ENCODE data around the gene BACE2. TPM values are rescaled to one million over a fixed set of nuclear protein-coding genes. Genes with fewer than 3 reads are reported as not detected.

The BACE2 gene
- total and polyA plus RNA-seq, 2 donors (not counting 3 experiments of a cell fraction or from before 2014, with no cell fraction given), result 113 to 184 TPM

DNA sequence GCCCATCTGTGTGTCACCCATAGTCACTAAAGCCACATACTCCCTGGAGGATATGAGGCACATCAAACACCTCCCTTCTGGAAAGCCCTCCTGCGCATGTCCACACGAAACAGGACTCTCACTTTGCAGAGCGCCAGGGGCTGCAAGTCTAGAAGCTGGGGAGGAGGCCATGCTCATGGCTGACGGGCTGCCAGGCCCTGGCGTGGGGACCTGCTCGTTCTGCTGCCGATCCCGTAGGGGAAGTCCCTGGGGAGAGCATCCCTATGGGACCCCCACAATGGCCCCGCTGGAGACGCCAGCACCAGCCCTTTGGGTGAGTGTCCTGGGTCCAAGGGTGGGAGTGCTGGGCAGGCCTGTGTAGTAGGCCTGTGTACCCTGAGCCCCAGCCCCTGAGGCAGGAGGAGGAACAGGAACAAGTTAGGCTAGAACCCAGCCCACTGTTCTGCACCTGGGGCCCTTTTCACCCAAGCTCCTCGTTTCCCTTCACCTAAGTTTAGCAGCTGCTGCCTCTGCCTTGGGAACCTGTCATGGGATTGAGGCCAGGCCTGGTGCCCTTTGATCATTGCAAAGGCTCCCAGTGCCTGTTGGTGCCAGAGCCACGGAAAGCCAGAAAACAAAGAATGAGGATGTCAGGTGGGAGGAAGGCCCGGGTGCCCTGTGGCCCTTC, 158.6 kb downstream of the BACE2 start:
- CTCF ChIA-PET, result no interaction called here
- Histone ChIP-seq H4K20me1 (replicated peaks; ENCODE audit: control insufficient read depth, extremely low read depth, insufficient read depth, low read length) (no peaks in the 10 kb centered on the region), H3K27me3 (ENCODE audit: control insufficient read depth in 2 of 2, insufficient read depth in 2 of 2, low read length in 2 of 2) (no peaks in the 10 kb centered on the region), H3K79me2 (ENCODE audit: control insufficient read depth, insufficient read depth, low read length) (no peaks in the 10 kb centered on the region), H3K36me3 (ENCODE audit: control insufficient read depth in 2 of 2, extremely low read depth in 1 of 2, insufficient read depth in 2 of 2, low read length in 2 of 2) (no peaks in the 10 kb centered on the region), H3K9me3 (replicated peaks; ENCODE audit: control insufficient read depth, insufficient read depth, low read length) (no peaks in the 10 kb centered on the region), H3K27ac (ENCODE audit: insufficient read depth, low read depth, low read length) (no peak overlapping the region), H3K9me1 (replicated peaks; ENCODE audit: control insufficient read depth, extremely low read depth, insufficient read depth, low read length) (no peaks in the 10 kb centered on the region), H3K9ac (replicated peaks; ENCODE audit: extremely low read depth, insufficient read depth, low read length) (no peak overlapping the region), H2AFZ (ENCODE audit: low read depth, low read length) (no peak overlapping the region), H3K4me1 (ENCODE audit: control insufficient read depth, extremely low read depth, insufficient read depth, low read length) (no peaks in the 10 kb centered on the region), H3K4me2 (ENCODE audit: insufficient read depth, low read length) (no peak overlapping the region), H3K4me3 (replicated peaks in 1 of 3; ENCODE audit: insufficient read depth in 1 of 3, low read depth in 1 of 3, low read length in 3 of 3) (no peak overlapping the region)
- DNase-seq (ENCODE audit: low read depth, low spot score), result no peak
- TF ChIP-seq EZH2 (IDR thresholded peaks at IDR 0.05; ENCODE audit: borderline replicate concordance, low read depth, low read length, severe bottlenecking), result no peak
- no peak for TF ChIP-seq POLR2AphosphoS5 (IDR thresholded peaks at IDR 0.05; ENCODE audit: insufficient read depth, low read depth, low read length)
- TF ChIP-seq MYC (IDR thresholded peaks at IDR 0.05; ENCODE audit: low read depth, low read length), result no peak
- TF ChIP-seq JUN (IDR thresholded peaks at IDR 0.05; ENCODE audit: borderline replicate concordance, insufficient read depth, insufficient read length, low read depth), result no peak
- no peak for TF ChIP-seq GATA2 (IDR thresholded peaks at IDR 0.05; ENCODE audit: insufficient read depth, insufficient read length, low read depth, low read length)
- TF ChIP-seq, protein P1, sequence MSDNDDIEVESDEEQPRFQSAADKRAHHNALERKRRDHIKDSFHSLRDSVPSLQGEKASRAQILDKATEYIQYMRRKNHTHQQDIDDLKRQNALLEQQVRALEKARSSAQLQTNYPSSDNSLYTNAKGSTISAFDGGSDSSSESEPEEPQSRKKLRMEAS (IDR thresholded peaks at IDR 0.05; ENCODE audit: insufficient read depth, insufficient read length), result no peak
- TF ChIP-seq, protein P2, sequence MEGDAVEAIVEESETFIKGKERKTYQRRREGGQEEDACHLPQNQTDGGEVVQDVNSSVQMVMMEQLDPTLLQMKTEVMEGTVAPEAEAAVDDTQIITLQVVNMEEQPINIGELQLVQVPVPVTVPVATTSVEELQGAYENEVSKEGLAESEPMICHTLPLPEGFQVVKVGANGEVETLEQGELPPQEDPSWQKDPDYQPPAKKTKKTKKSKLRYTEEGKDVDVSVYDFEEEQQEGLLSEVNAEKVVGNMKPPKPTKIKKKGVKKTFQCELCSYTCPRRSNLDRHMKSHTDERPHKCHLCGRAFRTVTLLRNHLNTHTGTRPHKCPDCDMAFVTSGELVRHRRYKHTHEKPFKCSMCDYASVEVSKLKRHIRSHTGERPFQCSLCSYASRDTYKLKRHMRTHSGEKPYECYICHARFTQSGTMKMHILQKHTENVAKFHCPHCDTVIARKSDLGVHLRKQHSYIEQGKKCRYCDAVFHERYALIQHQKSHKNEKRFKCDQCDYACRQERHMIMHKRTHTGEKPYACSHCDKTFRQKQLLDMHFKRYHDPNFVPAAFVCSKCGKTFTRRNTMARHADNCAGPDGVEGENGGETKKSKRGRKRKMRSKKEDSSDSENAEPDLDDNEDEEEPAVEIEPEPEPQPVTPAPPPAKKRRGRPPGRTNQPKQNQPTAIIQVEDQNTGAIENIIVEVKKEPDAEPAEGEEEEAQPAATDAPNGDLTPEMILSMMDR (IDR thresholded peaks at IDR 0.05; ENCODE audit: extremely low read depth in 1 of 2, insufficient read depth in 1 of 2, low read depth in 1 of 2, low read length in 2 of 2), result no peak
- no peak for TF ChIP-seq POLR2A (IDR thresholded peaks at IDR 0.05; ENCODE audit: low read depth, low read length)
- BruUV-seq (replicated peaks), result no TSS peak
- FAIRE-seq, result no peak
- POLR2A ChIA-PET, result no interaction called here
- dilution Hi-C loops (cut with MboI; ENCODE audit: extremely low pct_ligation_motif_present, low sequenced_read_pairs) (no loop called here), intact Hi-C loops (cut with micrococcal nuclease) (no loop called here)
